UCSD-AML1 (cell line): Measurements from ENCODE around the gene SHANK1.

ENCODE experiments used
- DNase-seq: peaks from one replicate; lab custom pipeline; 2025; ENCODE audit not compliant: unreplicated experiment; lab: John Stamatoyannopoulos, UW

SHANK1 gene

GRCh38 chr19:50693064-50693975, 26.3 kb downstream of the SHANK1 start:
- DNase-seq: no peak

- no peak for DNase-seq
Observed at GRCh38 chr19:50690439-50690838, 29.2 kb downstream of the SHANK1 start.

- DNase-seq: no peak
Observed at GRCh38 chr19:50688766-50689165, 30.8 kb downstream of the SHANK1 start.

GRCh38 chr19:50686310-50687032, 33.1 kb downstream of the SHANK1 start:
- no peak for DNase-seq

- DNase-seq: peak; percentile 74
Observed at GRCh38 chr19:50679177-50680125, 40.2 kb downstream of the SHANK1 start.

GRCh38 chr19:50678323-50678722, 41.3 kb downstream of the SHANK1 start:
- DNase-seq: no peak

GRCh38 chr19:50677636-50678035, 42.0 kb downstream of the SHANK1 start:
- DNase-seq: no peak

- DNase-seq: no peak
Observed at GRCh38 chr19:50676625-50677197, 42.9 kb downstream of the SHANK1 start.

GRCh38 chr19:50673118-50673517, 46.5 kb downstream of the SHANK1 start:
- no peak for DNase-seq

GRCh38 chr19:50670102-50670380, 49.6 kb downstream of the SHANK1 start:
- DNase-seq: no peak

GRCh38 chr19:50669302-50670101, 50.1 kb downstream of the SHANK1 start:
- DNase-seq: peak; percentile 52

GRCh38 chr19:50668879-50669278, 50.7 kb downstream of the SHANK1 start:
- DNase-seq: no peak

- no peak for DNase-seq
Observed at GRCh38 chr19:50668416-50668815, 51.2 kb downstream of the SHANK1 start.

GRCh38 chr19:50667759-50668231, 51.8 kb downstream of the SHANK1 start:
- no peak for DNase-seq

- no peak for DNase-seq
Observed at GRCh38 chr19:50667177-50667758, 52.3 kb downstream of the SHANK1 start.

GRCh38 chr19:50666346-50667176, 53.0 kb downstream of the SHANK1 start:
- no peak for DNase-seq

GRCh38 chr19:50664204-50664603, 55.4 kb downstream of the SHANK1 start:
- DNase-seq: no peak

GRCh38 chr19:50663482-50663790, 56.2 kb downstream of the SHANK1 start:
- DNase-seq: no peak
